Measurements from ENCODE around the gene OR1S2.
A peak's percentile ranks its signal among the peaks of the same experiment; 100 is the strongest.
"Not testable (repeated sequence)": the region's sequence is repeated elsewhere in the genome, so short reads cannot be mapped to it uniquely, and the experiment has no call there.

Gene OR1S2

GRCh38 chr11:58204042-58204441, at the start of gene OR1S2:
Gene OR1S2 (minus strand): TSS chr11:58204142. CDS start chr11:58204142, 0 bp downstream.
- no peak for DNase-seq

GRCh38 chr11:58243954-58244353, 40.0 kb upstream of the OR1S2 start:
- no peak for DNase-seq

- no peak for DNase-seq
Measured at GRCh38 chr11:58227956-58228615, 24.1 kb upstream of the OR1S2 start.

- DNase-seq: peak; percentile 5
Measured at GRCh38 chr11:58222721-58223120, 18.8 kb upstream of the OR1S2 start.

- DNase-seq: no peak
Measured at GRCh38 chr11:58216476-58216875, 12.5 kb upstream of the OR1S2 start.

- DNase-seq: not testable (repeated sequence)
Measured at GRCh38 chr11:58212420-58212819, 8.5 kb upstream of the OR1S2 start, which contains the start of gene OR1S1. Gene OR1S1 (plus strand): TSS chr11:58212720.

- DNase-seq: no peak
Measured at GRCh38 chr11:58199271-58199670, 4.7 kb downstream of the OR1S2 start.

- DNase-seq: no peak
Measured at GRCh38 chr11:58195939-58196338, 8.0 kb downstream of the OR1S2 start.

GRCh38 chr11:58193391-58193790, 10.6 kb downstream of the OR1S2 start:
- DNase-seq: no peak

- DNase-seq: no peak
Measured at GRCh38 chr11:58192229-58192628, 11.7 kb downstream of the OR1S2 start.

GRCh38 chr11:58188770-58189169, 15.2 kb downstream of the OR1S2 start, which contains the start of gene OR9Q2:
Gene OR9Q2 (plus strand): TSS chr11:58189070. CDS start chr11:58190491, 1,421 bp downstream.
- DNase-seq: no peak

- peak; percentile 5 for DNase-seq
Measured at GRCh38 chr11:58186938-58187337, 17.0 kb downstream of the OR1S2 start.

- no peak for DNase-seq
Measured at GRCh38 chr11:58179648-58180047, 24.3 kb downstream of the OR1S2 start.

GRCh38 chr11:58178444-58178843, 25.5 kb downstream of the OR1S2 start:
- DNase-seq: no peak

GRCh38 chr11:58177409-58178054, 26.4 kb downstream of the OR1S2 start:
- DNase-seq: no peak

- DNase-seq: no peak
Measured at GRCh38 chr11:58165504-58166106, 38.3 kb downstream of the OR1S2 start.

- DNase-seq: no peak
Measured at GRCh38 chr11:58164990-58165389, 39.0 kb downstream of the OR1S2 start.

GRCh38 chr11:58164389-58164788, 39.6 kb downstream of the OR1S2 start:
- no peak for DNase-seq
